ENCODE measurements around the gene CNTNAP1.

Gene CNTNAP1

DNA sequence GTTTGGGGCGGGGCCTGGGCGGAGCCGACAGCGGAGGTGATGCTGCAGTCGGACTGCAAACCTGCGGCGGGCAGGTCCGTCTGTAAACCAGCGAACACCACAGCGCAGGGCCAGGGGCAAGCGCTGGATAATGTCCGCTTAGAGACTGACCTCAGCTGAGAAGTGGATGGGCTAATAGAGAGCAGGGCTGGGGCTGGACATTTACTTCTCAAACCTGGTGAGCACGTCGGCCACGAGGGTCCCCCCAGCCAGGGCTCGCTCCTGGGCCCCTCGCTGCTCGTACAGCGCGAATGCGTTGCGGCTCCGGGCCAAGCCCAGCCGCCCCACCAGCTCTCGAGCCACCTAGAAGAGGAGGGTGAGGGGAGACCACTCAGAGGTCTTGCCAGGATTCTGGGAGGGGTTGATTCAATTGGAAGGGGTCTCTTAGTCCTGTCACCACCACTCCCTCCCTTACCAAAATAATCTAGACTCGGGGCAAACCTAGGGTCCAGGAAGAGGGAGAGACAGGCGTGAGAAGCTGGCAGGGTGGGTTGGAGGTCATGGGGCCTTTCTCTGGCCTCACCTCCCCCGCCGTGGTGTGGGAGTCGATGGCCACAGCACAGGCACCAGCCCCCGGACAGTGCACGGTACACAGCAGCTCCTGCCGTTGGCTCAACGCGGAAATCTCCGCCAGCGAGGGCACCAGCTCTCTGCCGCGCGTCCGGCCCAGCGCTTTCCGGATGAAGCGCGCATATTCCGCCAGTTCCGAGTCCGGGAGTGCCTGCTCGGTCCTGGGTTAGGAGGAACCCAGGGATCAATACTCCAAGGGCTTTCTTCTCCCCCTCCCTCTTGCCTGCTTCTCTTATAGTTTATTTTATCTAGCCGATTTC is 11.3 kb upstream of the CNTNAP1 start:
- no peak for DNase-seq (ENCODE audit: low spot score)

DNA sequence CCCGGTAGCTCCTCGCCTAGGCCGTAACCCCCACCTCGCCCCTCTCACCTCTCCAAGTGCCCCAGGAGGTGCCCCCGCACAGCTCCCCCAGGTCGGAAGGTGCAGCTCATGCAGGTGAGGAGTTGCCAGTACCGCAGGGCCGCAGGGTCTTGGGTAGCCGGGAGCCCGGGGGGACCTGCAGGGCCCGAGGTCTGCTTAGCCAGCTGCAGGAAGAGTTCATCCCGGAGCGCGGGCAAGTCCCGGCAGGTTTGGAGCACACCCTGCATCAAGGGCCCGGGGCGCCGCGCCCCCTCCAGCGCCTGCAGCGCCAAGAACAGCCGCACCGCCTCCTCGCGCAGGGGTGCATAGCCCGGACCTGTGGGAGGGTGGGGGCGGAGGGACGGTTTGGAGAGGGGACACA is 10.3 kb upstream of the CNTNAP1 start:
- DNase-seq (ENCODE audit: low spot score) = no peak

DNA sequence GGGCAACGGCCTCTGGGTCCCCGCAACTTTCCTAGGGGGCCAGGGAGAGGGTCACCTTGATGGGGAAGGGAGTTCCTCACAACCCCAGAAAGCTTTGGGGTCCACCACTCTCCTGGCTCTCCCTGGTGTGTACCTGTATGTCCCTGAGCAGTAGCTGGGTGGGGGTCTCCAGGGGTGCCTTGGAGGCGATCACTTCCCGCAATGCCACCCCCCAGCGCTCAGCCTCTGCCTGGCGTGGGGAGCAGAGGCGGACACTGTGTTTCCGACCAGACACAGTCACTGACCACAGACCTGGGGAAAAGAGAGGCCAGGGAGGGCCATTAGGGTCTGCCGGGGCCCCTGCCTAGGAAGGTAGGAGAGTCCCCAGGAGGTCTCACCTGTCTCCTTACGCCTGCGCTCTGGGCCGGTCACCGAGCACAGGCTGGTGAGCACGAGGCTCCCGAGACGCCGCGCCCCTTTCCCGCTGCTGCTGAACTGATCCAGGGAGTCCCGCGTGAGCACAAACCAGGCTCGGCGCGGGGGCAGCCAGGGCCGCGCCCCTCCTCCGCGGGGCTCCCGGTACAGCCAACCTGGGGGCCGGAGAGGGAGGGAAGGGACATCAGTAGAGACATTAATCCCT is 9.0 kb upstream of the CNTNAP1 start:
- DNase-seq (ENCODE audit: low spot score) = no peak

DNA sequence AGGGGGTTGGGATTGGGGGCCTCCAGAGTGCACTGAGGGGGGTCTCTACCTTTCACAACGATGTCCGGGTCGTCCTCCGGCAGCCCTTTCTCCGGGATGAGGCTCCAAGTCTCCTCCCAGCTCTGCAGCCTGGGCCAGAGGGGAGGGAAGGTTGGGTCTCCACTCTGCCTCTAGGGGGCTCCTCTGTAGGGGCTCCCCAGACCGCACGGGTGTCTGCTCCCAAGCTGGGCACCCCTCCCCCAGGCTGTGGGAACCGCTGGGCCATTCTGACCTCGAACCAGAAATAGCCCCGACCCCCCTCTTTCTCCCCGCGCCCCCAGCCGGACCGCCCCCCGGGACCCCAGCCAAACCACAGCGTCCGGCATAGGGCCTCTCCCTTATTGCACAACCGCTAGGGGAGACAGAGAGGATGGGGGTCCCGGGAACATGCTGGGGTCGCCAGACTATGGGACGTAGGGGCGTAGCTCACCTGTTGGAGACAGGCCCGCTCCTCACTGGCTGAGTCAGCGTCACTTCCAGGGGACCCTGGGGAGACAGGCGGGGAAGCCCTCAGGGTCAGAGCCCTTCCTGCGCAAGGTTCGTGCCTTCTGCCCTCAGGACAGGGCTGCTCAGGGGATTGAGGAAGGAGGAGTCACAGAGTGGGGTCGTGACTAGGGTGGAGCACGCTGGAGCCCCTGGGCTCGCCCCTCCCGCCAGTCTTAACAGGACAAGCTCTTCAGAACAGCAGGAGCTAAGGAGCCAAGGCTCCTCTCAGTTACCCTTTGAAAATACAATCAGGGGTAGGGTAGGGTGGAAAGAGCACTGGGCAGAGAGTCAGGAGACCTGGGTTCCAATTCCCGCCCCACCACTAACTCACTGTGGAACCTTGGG is 8.2 kb upstream of the CNTNAP1 start:
- no peak for DNase-seq (ENCODE audit: low spot score)

DNA sequence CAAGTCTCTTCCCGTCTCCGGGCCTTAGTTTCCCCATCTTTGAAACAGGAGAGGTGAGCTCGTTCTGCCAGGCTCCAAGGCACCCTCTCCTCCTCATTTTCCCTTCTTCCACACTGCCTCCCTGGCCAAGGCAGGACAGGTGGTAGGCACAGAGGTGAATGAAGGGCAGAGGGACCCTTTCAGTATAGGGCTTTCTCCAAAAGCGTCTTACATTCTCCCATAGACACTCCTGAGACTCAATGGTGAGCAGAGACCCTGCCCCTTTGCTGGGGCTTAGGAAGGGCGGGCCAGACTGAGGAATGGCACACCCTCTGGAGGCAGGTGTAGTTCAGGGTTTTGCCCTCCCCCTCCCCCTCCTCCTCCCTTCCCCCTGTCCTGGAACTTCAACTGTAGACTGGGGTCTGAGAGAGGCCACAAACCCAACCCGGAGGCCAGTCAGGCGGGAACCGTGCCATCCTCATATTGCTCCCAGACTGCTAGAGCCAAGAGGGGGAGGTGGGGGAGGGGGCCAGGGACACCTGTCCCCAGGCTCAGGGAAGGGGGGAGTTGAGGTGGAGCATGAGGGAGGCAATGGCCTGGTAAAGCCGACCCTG is 7.5 kb upstream of the CNTNAP1 start:
- no peak for DNase-seq (ENCODE audit: low spot score)

DNA sequence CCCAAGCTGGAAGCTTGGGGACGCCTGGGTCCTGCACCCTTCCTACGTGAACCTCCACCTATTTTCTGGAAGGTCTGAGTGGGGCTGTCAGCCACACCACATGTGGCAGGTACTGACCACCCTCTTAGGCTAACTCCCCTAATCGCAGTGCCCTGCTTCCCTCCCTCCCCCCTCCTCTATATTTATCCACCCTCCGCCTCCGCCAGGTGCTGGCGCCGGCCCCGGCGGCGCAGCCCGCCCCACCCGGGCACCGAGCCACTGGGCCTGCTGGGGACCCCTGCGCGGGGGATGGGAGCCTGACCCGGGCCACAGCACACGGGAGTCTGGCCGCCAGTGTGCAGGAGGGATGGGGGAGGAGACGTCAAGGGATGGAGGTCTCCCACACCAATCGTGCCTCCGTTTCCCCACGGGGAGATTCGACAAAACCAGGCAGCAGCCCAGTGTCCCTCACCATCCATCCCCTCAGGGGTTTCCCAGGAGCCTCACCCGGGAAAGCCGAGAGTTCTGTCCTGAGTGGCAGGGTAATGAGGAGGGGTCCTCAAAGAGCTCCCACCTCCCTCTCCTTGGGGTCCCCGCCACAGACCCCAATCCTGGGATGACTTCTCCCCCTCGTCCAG is 6.9 kb upstream of the CNTNAP1 start:
- no peak for DNase-seq (ENCODE audit: low spot score)

DNA sequence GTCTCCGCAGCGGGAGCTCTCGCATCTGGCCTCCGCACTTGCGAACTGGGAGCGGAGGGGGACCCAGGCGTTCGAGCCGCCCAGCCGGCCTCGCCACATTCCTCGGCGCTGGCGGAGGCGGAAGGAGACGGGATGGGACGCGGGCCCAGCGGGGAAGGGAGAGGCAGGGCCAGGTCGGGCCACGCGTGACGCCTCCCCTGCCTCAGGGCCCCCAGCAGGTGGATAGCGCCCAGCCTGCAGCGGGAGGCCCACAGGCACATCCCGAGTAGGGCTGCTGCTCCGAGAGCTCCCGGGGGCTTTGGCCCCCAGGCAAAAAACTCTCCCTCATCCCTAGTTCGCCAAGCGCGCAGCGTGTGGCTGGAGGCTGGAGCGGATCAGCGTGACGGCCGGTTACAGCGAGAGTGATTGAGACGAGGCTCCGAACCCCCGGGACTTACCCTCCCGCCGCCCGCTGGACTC is 6.3 kb upstream of the CNTNAP1 start:
- DNase-seq (ENCODE audit: low spot score) = no peak

DNA sequence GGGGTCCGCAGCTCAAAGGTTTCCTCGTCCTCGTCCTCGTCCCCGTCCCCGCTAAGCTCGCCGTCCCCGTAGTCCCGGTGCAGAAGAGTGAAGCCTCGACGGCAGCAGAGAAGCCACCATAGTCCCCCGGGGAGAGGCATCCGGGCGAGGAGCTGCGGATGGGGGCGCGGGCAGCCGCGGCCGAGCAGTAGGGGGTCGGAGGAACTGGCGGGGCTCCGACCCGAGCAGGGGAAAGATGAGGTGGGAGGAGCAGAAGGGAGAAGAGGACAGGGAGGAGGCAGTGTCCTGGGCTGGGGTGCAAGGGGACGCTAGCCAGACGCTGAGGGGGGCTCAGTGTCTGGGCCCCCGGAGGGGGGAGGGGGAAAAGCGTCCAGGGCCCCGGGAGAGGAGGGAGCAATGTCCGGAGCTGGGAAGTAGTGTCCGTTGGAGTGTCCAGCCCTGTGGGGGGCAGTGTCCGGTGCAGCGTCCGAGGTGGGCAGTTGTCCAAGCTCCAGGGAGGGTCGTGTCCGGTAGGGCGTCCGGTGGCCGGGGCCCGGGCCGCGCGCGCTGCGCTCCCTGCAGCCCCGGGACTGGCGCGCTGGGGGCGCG is 5.8 kb upstream of the CNTNAP1 start, which contains the start of gene PLEKHH3:
Gene PLEKHH3, minus strand, starts transcription at position 571 of the 588 bp plus-strand sequence. Its CDS starts 431 bp downstream, at position 140.
- DNase-seq (ENCODE audit: low spot score) = no peak

DNA sequence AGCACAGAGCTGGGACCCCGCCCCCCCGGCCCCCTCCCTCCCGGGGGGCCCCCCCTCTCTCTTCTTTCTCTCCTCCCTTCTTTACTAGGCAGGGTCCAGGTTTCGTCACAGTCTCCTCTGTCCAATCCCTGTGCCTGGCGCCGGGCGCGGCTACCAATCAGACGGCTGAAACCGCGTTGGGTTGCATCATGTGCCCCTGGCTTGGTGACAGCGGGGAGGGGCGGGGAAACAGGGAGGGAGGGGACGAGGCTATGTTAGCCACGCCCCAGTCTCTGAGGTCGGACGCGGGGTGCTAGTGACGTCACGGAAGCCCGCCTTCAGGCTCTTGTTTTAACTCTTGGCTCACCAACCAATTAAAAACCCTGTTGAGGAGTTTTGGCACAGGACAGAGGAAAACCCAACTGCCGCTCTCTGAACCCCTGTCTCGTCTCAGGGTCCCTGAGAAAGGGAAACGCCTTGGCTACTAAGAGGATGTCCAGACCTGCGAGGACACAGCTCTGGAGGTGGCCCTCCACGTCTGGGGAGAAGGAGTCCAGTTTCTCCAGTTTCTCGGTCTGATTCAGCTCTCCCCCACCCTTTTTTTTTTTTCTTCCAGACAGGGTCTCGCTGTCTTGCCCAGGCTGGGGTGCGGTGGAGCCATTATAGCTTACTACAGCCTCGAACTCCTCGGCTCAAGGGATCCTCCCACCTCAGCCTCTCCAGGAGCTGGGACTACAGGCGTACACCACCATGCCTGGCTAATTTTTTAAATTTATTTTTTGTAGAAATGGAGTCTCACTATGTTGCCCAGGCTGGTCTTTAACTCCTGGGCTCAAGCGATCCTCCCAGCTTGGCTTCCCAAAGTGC is 5.1 kb upstream of the CNTNAP1 start:
- peak; percentile 99 for DNase-seq (ENCODE audit: low spot score)

DNA sequence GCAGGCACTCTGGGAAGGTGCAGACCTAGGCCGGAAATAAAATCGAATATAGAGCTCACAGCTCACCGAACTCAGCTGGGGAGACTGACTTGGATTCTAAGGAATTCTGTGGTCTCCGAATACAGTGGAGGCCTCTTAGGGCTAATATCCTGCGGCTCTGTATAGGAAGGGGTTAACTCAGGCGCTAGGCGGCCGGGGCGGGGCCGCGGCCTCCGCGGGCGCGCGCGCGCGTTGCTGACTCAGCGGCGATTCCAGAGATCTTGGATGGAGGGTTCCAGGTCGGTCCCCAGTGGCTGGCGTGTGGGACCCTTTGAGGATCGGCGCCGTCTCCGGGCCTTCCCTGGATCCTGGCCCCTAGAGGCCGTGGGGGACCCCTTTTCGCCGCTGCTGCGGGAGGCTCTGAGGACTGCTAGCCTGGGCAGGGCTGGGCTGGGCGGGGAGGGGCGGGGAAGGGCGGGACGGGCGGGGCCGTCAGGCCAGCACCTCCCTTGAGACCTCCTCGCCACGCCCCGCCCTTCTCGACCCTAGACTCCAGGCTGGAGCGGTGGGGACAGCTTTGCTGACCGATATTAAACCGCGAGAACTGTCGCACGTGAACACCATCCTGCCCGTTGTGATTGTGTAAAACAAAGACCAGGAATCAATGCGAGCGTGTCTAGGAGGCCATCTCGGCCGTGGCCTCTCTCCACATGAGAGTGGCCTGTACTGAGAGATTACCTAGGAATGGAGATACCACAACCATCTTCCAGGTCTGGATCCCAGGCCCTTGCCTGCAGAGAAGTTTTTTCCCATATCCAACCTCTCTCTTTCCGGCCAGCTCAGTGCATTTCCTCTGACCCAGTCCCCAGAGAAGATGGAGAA is 4.2 kb upstream of the CNTNAP1 start:
- DNase-seq (ENCODE audit: low spot score) = peak; percentile 84

DNA sequence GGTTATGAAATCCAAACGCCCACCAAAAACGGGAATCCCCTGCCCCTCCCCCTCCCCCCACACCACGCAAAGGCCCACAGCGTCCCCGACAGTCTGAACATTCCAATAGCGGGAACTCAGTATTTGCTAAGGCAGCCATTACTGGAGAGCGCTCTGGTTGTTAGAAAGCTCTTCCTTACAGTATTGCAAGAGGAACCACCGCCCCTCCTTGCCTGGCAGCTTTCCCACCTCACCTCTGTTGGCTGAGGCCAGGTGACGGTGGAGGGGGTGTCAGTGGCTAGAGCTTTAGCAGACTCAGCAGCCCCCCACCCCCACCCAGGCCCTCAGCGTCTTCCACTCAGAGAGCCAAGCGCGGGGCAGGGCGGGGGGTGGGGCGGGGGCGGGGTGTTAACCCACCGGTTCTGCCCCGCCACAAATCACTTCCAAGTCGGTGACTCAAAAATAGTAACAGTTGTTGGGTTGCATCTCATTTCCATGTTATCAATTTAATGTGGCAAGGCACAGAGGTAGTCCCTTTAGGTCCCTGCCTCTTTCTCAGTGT is 3.3 kb upstream of the CNTNAP1 start:
- DNase-seq (ENCODE audit: low spot score) = no peak

DNA sequence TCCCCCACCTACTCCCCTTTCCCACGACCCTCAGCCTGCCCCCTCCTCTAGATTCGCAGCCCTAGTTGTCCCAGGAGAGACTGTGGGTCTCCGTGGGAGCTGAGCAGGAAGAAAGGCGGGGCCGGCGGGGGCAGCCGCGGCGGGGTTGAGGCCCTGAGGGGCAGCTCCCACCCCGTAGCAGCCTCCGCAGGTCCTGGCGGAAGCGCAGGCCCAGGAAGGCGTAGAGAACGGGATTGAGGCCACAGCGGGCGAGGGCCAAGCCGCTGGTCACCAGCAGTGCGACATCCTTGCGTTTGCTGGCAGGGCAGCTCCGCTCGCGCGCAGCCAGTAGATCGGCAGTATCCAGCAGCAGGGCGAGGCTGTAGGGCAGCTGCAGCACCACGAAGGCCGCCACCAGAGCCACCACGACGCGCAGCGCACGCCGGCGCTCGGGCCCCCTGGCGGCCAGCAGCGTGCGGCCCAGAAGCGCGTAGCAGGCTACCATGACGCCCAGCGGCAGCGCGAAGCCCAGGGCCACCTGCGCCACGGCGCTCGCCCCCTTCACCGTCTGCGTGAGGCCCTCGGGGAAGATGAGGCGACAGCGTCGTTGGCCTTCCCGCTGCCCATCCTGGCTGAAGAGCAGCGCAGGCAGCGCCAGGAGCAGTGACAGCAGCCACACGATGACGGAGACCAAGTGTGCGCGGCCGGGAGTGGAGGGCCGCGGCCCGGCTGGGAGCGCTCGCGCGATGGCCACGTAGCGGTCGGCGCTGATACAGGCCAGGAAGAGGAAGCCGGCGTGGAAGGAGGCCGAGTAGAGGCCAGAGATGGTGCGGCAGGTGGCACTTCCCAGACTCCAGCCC is 2.6 kb upstream of the CNTNAP1 start:
- peak; percentile 73 for DNase-seq (ENCODE audit: low spot score)

DNA sequence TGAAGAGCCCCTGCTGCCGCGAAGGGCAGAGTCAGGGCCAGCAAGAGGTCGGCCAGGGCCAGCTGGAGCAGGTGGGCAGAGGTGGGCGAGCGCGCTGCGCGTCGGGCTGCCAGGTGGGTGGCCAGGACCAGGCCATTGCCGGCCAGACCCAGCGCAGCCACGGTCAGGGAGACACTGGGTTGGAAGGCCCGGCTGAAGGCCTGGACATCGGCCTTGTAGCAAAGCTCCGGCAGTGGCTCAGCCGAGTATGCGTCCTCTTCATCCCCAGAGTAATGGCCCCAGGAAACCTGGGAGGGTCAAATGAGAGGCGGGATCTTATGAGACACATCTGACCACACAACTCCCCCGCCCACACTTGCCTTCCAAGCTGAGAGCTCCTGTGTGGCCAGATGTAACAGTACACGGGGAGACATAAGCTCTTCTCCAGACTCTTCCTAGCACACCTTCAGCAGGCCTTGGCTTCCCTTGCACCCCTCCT is 2.0 kb upstream of the CNTNAP1 start:
- DNase-seq (ENCODE audit: low spot score) = no peak

DNA sequence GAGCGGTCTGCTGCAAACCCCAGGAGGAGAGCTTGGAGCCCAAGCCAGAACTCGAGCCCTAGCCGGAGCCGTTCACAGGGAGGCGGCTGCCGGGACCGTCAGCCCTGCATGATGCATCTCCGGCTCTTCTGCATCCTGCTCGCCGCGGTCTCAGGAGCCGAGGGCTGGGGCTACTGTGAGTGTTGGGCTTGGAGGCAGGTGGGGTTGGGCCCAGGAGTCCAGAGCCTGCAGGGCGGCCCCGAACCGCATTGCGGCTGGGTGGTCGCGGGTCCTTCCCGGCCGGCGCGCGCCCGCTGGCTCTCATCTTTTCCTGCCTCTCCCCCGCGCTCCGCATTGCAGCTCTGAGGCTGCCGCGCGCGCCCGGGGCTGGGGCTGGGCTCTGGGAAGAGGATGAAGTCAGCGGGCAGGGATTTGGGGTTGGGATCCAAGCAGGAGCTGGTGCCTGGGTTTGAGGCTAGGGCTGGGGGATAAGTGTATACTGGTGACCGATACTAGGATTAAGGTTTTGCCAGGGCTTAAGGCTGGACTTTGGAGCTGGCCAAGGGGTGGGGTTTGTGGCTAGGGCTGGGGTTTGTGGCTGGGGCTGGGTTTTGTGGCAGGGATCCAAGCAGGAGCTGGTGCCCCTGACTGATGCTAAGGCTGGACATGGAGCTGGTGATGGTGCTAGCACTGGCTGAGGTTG is 532 bp downstream of the CNTNAP1 start:
- no peak for DNase-seq (ENCODE audit: low spot score)

DNA sequence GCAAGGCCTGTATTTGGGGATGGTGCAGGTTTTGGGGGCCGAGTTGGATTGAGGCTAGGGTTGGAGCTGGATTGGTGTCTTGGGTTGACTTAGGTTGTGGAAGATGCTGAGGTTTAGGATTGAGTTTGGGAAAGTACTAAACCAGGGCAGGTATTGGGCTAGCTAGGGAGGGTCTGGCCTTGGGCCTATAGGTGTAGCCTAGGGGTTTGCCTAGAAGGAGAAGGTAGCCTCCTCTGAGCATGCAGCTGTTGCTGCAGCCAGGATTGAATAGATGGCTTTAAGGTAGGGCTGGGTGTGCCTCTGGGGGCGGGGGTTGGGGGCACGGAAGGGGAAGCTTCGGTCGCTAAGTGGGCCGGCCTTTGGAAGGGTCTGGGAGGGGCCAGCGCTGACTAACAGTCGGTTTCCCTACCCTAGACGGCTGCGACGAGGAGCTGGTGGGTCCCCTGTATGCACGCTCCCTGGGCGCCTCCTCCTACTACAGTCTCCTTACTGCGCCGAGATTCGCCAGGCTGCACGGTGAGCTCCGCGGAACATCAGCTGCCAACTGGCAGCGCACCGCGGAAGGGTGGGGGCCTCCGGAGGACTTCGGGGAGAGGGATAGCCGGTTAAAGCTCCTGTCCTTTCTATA is 1.2 kb downstream of the CNTNAP1 start:
- no peak for DNase-seq (ENCODE audit: low spot score)

DNA sequence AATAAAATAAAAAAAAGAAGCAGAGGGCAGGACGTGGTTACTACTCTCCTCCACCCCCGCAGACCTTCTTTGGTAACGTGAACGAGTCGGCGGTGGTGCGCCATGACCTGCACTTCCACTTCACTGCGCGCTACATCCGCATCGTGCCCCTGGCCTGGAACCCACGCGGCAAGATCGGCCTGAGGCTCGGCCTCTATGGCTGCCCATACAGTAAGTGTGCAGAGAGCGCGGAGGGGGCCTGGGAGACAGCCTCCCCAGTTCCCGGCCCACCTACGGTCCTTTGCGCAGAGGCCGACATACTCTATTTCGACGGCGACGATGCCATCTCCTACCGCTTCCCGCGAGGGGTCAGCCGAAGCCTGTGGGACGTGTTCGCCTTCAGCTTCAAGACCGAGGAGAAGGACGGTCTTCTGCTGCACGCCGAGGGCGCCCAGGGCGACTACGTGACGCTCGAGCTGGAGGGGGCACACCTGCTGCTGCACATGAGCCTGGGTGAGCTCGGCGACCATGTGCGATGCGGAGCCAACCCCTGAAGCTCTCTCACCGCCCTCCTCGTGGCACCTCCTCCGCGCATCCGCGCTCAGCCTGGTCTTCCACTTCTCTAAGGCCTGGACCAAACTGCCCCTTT is 2.7 kb downstream of the CNTNAP1 start:
- no peak for DNase-seq (ENCODE audit: low spot score)
